ENCODE results near the gene IL4I1.

IL4I1 gene

DNA sequence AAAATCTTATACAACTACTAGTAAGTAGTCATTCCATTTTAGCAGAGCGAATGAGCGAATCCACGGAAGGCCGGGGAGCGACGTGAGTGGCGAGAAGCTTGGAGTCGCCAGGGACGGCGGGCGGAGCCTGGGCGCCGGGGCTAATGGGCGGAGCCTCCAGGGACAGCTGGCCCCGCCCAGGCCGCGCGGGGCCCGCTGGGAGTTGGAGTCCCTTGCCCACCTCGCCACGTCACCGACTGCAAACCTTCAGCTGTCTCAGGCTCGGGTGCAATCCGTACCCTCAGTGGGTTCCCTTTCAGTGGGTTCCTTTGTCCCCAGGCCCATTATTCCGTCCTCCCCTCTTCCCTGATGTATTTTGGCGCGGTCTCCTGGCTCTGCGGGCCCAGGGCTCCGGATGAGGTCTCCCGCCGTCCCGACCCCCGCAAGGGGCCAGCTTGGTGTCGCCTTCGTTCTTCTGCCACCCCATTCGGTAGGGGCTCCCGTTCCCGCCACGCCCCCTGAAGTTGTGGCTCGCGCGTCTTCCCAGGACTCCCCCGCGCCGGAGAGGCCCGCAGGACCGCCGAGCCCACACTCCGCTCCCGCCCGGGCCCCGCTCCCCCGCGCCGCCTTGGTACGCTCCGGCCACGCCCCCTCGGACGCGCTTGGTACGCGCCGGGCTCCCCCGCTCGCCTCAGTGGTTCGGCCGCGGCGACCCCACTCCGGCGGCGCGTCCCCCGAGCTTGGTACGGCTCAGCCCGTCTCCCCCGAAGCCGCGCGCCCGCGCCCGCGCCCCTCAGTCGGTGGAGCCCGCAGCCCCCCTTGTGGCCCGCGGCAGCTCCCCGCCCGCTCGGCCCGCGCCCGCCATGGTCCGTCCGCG, 46.0 kb downstream of the IL4I1 start, which contains the start of gene PTOV1:
Gene PTOV1, plus strand, starts transcription at position 673 of the 856 bp plus-strand sequence.
- H3K4me3 ChIP-seq (ENCODE audit: low read length) = peak within 1 kb of the TSS; percentile 90
- TF ChIP-seq, protein P1, sequence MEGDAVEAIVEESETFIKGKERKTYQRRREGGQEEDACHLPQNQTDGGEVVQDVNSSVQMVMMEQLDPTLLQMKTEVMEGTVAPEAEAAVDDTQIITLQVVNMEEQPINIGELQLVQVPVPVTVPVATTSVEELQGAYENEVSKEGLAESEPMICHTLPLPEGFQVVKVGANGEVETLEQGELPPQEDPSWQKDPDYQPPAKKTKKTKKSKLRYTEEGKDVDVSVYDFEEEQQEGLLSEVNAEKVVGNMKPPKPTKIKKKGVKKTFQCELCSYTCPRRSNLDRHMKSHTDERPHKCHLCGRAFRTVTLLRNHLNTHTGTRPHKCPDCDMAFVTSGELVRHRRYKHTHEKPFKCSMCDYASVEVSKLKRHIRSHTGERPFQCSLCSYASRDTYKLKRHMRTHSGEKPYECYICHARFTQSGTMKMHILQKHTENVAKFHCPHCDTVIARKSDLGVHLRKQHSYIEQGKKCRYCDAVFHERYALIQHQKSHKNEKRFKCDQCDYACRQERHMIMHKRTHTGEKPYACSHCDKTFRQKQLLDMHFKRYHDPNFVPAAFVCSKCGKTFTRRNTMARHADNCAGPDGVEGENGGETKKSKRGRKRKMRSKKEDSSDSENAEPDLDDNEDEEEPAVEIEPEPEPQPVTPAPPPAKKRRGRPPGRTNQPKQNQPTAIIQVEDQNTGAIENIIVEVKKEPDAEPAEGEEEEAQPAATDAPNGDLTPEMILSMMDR (conservative IDR thresholded peaks at IDR 0.05; ENCODE audit: low read length) = no peak
- DNase-seq (ENCODE audit: low read depth) = peak; percentile 89

DNA sequence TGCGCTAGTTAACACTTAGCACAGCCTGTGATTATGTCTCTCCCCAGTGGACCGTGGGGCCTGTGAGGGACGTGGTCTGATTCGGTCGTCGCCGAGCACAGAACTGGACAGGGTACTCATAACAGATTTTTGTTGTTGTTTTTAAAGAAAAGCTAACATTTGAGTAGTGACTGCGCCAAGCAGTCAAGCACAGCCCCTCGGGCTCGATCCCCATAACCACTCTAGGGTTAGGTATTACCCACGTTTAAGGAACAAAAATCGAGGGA, 46.5 kb downstream of the IL4I1 start:
- TF ChIP-seq, protein P1 (conservative IDR thresholded peaks at IDR 0.05; ENCODE audit: low read length) = no peak
- no peak for DNase-seq (ENCODE audit: low read depth)
- H3K4me3 ChIP-seq (ENCODE audit: low read length) = peak overlapping the region; percentile 90

DNA sequence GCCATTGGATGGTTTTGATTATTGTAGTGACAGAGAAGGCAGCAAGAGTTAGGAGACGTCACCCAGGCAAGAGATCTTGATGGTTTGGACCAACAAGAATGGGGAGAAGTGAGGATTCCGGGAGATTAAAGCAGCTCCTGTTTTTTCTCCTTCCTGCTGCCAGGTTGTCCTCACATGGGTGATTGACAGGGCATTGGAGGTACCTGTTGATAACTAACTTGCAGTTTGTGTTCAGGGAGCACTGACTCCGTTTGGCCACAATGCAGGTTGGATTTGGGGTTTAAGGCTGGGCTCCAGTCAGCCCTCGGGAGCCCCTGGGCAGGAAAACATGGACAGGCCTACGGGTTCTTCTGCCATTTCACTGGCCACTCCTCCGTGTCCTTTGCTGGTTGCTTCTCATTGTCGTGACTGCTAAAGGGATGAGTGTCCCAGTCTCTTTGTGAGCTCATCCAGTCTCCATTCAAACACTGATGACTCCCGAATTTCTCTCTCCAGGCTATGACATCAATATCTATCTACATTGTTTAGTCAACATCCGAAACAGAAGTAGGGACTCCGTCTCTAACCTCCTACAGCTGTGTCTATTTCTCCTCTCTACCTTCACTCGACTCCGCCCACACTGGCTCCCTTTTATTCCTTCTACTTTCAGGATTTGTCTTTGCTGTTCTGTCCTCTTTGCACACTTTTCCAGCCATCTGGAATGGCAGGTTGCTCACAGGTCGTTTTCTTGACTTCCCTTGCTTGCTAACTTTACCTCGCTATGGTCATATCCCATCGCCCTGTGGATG, 47.1 kb downstream of the IL4I1 start:
- TF ChIP-seq, protein P1 (conservative IDR thresholded peaks at IDR 0.05; ENCODE audit: low read length) = no peak
- no peak for DNase-seq (ENCODE audit: low read depth)
- H3K4me3 ChIP-seq (ENCODE audit: low read length) = peak overlapping the region; percentile 90

DNA sequence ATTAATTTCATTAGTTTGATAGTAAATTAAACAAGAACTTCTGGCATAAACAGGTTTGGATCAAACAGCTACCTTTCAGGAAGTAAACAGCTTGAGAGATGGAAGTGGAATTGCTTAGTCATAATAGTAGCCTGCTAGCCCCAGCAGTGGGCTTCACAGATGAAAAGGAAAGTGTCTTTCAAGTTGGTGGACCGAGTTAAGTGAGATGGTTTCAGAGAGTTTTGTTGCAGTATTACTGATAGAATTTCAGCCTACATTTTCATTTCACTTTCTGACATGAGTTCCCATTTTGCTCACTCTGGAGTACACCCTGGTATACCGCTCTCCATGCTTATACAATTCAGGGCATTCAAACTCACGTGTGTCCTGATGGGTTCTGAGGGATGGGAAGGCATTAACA, 47.7 kb downstream of the IL4I1 start:
- TF ChIP-seq, protein P1 (conservative IDR thresholded peaks at IDR 0.05; ENCODE audit: low read length) = no peak
- H3K4me3 ChIP-seq (ENCODE audit: low read length) = no peak overlapping the region
- DNase-seq (ENCODE audit: low read depth) = no peak

DNA sequence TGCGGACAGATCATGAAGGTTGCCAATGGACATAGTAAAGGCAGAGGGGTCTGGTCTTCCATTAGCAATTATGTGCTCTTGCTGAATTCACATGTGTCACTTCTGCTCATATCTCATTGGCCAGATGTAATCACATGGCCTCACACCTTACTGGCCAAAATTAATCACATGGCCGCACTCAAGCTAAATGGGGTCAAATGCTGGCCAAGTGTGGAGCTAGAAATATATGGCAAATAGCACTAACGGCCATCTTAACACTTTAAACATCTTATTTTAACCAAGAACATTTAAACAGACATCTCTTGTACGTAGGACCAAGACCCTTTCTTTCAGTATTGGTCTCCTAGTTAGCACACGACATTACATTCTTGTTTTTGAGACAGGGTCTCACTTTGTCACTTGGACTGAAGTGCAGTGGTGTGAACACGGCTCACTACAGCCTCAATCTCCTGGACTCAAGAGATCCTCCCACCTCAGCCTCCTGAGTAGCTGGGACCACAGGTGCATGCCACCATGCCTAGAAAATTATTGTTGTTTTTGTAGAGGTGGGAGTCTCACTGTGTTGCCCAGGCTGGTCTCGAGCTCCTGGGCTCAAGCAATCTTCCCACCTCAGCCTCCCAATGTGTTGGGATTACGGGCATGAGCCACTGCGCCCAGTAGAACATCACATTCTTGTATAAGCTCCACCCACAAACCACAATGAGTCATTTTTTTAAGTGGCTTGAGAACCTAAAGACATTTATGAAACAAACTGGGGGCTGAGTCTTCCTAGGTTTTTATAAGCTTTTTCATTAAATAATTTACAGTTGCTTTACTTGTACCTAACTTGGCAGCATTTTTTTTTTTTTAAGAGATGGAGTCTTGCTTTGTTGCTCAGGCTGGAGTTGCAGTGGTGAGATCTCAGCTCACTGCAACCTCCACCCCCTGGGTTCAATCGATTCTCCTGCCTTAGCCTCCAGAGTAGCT, 48.7 kb downstream of the IL4I1 start:
- H3K4me3 ChIP-seq (ENCODE audit: low read length) = no peak overlapping the region
- TF ChIP-seq, protein P1 (conservative IDR thresholded peaks at IDR 0.05; ENCODE audit: low read length) = no peak
- DNase-seq (ENCODE audit: low read depth) = peak; percentile 82

DNA sequence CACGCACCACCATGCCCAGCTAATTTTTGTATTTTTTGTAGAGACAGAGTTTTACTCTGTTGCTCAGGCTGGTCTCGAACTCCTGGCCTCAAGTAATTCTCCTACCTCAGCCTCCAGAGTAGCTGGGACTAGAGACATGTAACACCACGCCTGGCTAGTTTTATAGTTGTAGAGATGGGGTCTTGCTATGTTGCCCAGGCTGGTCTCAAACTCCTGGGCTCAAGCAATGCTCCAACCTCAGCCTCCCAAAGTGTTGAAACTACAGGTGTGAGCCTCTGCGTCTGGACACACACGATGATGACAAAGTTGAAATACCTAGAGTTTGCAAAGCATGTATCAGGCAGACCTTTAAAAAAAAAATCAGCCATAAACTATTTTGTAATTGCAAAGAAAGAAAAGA, 50.3 kb downstream of the IL4I1 start:
- no peak overlapping the region for H3K4me3 ChIP-seq (ENCODE audit: low read length)
- no peak for DNase-seq (ENCODE audit: low read depth)
- TF ChIP-seq, protein P1 (conservative IDR thresholded peaks at IDR 0.05; ENCODE audit: low read length) = no peak

All from AG10803 (cell line).